Measurements from ENCODE around the gene CAMSAP3.

DNA sequence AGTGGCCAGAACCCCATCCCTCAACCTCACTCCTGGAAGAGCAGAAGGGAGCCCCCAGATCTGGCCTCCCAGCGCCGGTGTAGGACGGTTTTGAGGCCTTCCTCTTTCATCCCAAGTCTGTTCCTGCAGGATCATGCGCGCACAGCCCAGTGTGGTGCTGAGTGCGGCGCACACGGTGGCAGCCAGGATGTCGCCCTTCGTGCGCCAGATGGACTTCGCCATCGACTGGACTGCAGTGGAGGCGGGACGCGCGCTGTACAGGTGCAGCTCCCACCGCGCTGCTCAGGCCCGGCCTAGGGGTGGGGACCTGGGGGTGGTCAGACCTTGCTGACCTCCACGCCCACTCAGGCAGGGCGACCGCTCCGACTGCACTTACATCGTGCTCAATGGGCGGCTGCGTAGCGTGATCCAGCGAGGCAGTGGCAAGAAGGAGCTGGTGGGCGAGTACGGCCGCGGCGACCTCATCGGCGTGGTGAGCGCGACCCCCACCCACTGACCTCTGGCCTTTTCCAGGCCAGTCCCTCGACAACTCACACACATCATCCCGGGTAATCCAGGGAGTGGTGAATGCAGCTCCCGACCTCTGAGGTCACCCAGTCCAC is 45.4 kb upstream of the CAMSAP3 start:
- TF ChIP-seq POLR2A (IDR thresholded peaks at IDR 0.05): no peak
- TF ChIP-seq, protein P1, sequence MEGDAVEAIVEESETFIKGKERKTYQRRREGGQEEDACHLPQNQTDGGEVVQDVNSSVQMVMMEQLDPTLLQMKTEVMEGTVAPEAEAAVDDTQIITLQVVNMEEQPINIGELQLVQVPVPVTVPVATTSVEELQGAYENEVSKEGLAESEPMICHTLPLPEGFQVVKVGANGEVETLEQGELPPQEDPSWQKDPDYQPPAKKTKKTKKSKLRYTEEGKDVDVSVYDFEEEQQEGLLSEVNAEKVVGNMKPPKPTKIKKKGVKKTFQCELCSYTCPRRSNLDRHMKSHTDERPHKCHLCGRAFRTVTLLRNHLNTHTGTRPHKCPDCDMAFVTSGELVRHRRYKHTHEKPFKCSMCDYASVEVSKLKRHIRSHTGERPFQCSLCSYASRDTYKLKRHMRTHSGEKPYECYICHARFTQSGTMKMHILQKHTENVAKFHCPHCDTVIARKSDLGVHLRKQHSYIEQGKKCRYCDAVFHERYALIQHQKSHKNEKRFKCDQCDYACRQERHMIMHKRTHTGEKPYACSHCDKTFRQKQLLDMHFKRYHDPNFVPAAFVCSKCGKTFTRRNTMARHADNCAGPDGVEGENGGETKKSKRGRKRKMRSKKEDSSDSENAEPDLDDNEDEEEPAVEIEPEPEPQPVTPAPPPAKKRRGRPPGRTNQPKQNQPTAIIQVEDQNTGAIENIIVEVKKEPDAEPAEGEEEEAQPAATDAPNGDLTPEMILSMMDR (IDR thresholded peaks at IDR 0.05): no peak

Measured in adrenal gland (tissue), 5 donors.